Activated CD8-positive, alpha-beta memory T cell treated with anti-CD3 and anti-CD28 coated beads, Interleukin-2, amount 50 U/mL, for 4 hours (primary cell): ENCODE results near the gene ULBP3.
"Not testable (repeated sequence)": the region's sequence is repeated elsewhere in the genome, so short reads cannot be mapped to it uniquely, and the experiment has no call there.

ENCODE experiments used
- DNase-seq: peaks from one replicate; pipeline ENCODE4 v3.0.0-alpha.2; 2020

The ULBP3 gene

GRCh38 chr6:150014623-150015280 lies 54.2 kb downstream of the ULBP3 start:
- not testable (repeated sequence) for DNase-seq

- not testable (repeated sequence) for DNase-seq
Observed at GRCh38 chr6:150013785-150014622, 54.9 kb downstream of the ULBP3 start.

DNA sequence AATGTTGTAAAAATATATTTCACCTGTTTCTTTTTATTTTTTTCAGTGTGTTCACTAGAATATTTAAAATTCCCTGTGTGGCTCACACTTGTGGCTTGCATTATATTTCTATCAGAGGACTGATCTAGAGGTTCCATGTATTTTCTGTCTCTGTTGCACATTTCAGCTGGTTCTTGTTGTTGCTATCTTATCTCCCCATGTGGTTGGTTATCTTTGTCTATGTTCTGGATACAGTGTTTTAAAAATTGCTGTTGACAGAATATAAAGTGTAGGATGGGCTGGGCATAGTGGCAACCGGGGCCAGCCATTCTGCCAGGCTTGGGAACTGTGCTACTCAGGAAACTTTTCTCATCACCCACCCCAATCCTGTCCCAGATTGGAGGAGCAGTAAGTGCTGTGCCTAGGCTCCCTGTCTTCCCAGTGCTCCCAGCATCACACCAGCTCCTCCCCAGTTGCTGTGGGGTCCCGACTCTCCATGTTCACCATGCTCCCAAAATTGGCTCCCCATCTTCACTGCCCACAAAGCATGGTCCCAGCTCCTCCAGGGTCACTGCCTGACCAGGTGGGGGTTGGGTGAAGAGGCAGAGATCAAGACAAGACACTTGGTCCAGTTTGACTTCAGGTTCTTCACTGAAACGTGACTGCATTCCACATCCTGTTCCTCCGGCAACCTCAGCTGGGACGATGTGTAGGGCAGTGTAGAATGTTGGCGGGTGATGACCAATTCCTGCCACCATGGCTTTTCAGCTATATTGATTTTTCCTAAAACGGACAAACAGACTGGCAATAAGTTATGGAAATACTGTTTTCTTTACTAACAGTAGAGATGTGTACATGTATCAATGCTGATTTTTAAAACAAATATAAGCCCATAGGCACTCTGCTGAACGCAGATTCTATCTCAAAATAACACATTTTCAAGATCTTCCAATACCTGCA lies 55.8 kb downstream of the ULBP3 start:
- not testable (repeated sequence) for DNase-seq
